Ectodermal cell (in vitro differentiated cells): Measurements from ENCODE around the gene NECAB2.

Source experiments
- H3K27ac ChIP-seq: 2 replicates; pipeline ENCODE4 v1.7.0; 2013; ENCODE audit warnings: mild to moderate bottlenecking, low read depth, low read length; ENCODE audit not compliant: insufficient read depth, poor library complexity, severe bottlenecking
- H3K27me3 ChIP-seq: 2 replicates; pipeline ENCODE4 v1.7.0; 2013; ENCODE audit warnings: mild to moderate bottlenecking, low read length; ENCODE audit not compliant: insufficient read depth, control insufficient read depth, poor library complexity, severe bottlenecking
- H3K36me3 ChIP-seq: one replicate; pipeline ENCODE4 v1.7.0; 2013; ENCODE audit warnings: low read length; ENCODE audit not compliant: control insufficient read depth, insufficient read depth
- H3K4me1 ChIP-seq: one replicate; pipeline ENCODE4 v1.7.0; 2013; ENCODE audit warnings: low read length; ENCODE audit not compliant: control insufficient read depth, insufficient read depth
- H3K4me3 ChIP-seq: 2 replicates; pipeline ENCODE4 v1.7.0; 2013; ENCODE audit warnings: low read depth, low read length, control low read depth; ENCODE audit not compliant: insufficient read depth
- H3K9me3 ChIP-seq: 2 replicates; pipeline ENCODE4 v1.7.0; 2013; ENCODE audit warnings: mild to moderate bottlenecking, low read length, moderate library complexity; ENCODE audit not compliant: control insufficient read depth
- WGBS, 2 experiments: methylation state at CpG; one replicate each; pipeline ENCODE4 v1.1.7; 2013; ENCODE audit warnings: missing lambda C conversion rate in 2 of 2; 5-methylcytosine and 5-hydroxymethylcytosine counted together

NECAB2 gene

GRCh38 chr16:83959656-83960434, 8.2 kb upstream of the NECAB2 start:
- H3K4me3 ChIP-seq = no peak overlapping the region
- H3K27me3 ChIP-seq = peaks cover 4% of the 10 kb centered on the region
- 93 to 95% methylated on average over 12 of the region's 12 CpGs for WGBS, 2 experiments
- H3K36me3 ChIP-seq = no peaks in the 10 kb centered on the region
- H3K27ac ChIP-seq = no peak overlapping the region
- H3K4me1 ChIP-seq = no peaks in the 10 kb centered on the region
- no peaks in the 10 kb centered on the region for H3K9me3 ChIP-seq

GRCh38 chr16:83960521-83961249, 7.4 kb upstream of the NECAB2 start:
- Histone ChIP-seq H3K27me3 (no peaks in the 10 kb centered on the region), H3K4me1 (no peaks in the 10 kb centered on the region), H3K27ac (no peak overlapping the region), H3K4me3 (no peak overlapping the region), H3K9me3 (no peaks in the 10 kb centered on the region), H3K36me3 (no peaks in the 10 kb centered on the region)
- 94 to 95% methylated on average over 29 of the region's 29 CpGs for WGBS, 2 experiments

GRCh38 chr16:83961591-83961990, 6.5 kb upstream of the NECAB2 start:
- Histone ChIP-seq H3K9me3 (no peaks in the 10 kb centered on the region), H3K27ac (no peak overlapping the region), H3K36me3 (no peaks in the 10 kb centered on the region), H3K4me3 (no peak overlapping the region), H3K4me1 (no peaks in the 10 kb centered on the region), H3K27me3 (no peaks in the 10 kb centered on the region)
- 92 to 96% methylated on average over 5 of the region's 5 CpGs for WGBS, 2 experiments

- H3K4me3 ChIP-seq = no peak overlapping the region
- no peaks in the 10 kb centered on the region for H3K9me3 ChIP-seq
- H3K27ac ChIP-seq = no peak overlapping the region
- no peaks in the 10 kb centered on the region for H3K27me3 ChIP-seq
- 89 to 90% methylated on average over 22 of the region's 22 CpGs for WGBS, 2 experiments
- no peaks in the 10 kb centered on the region for H3K4me1 ChIP-seq
- H3K36me3 ChIP-seq = no peaks in the 10 kb centered on the region
Observed at GRCh38 chr16:83963277-83964119, 4.5 kb upstream of the NECAB2 start.

GRCh38 chr16:83964684-83965443, 3.2 kb upstream of the NECAB2 start:
- no peaks in the 10 kb centered on the region for H3K36me3 ChIP-seq
- peaks cover 4% of the 10 kb centered on the region for H3K4me1 ChIP-seq
- H3K27me3 ChIP-seq = peaks cover 11% of the 10 kb centered on the region
- WGBS, 2 experiments = 93% methylated on average over 26 of the region's 26 CpGs
- no peak overlapping the region for H3K27ac ChIP-seq
- no peaks in the 10 kb centered on the region for H3K9me3 ChIP-seq
- H3K4me3 ChIP-seq = no peak overlapping the region

GRCh38 chr16:83965444-83966152, 2.4 kb upstream of the NECAB2 start:
- Histone ChIP-seq H3K9me3 (no peaks in the 10 kb centered on the region), H3K4me3 (no peak overlapping the region), H3K36me3 (no peaks in the 10 kb centered on the region), H3K27ac (no peak overlapping the region), H3K27me3 (peaks cover 11% of the 10 kb centered on the region), H3K4me1 (peaks cover 11% of the 10 kb centered on the region)
- 95 to 96% methylated on average over 36 of the region's 36 CpGs for WGBS, 2 experiments

- Histone ChIP-seq H3K27me3 (peaks cover 11% of the 10 kb centered on the region), H3K27ac (no peak overlapping the region), H3K4me3 (no peak overlapping the region), H3K4me1 (peaks cover 12% of the 10 kb centered on the region), H3K9me3 (no peaks in the 10 kb centered on the region), H3K36me3 (no peaks in the 10 kb centered on the region)
- WGBS, 2 experiments = 88% methylated on average over 13 of the region's 13 CpGs
Observed at GRCh38 chr16:83966153-83966696, 1.8 kb upstream of the NECAB2 start.

- H3K9me3 ChIP-seq = no peaks in the 10 kb centered on the region
- no peaks in the 10 kb centered on the region for H3K36me3 ChIP-seq
- H3K27ac ChIP-seq = no peak overlapping the region
- peaks cover 11% of the 10 kb centered on the region for H3K27me3 ChIP-seq
- H3K4me1 ChIP-seq = peaks cover 12% of the 10 kb centered on the region
- H3K4me3 ChIP-seq = no peak overlapping the region
- WGBS, 2 experiments = 89 to 97% methylated on average over 2 of the region's 2 CpGs
Observed at GRCh38 chr16:83967091-83967490, 953 bp upstream of the NECAB2 start.

GRCh38 chr16:83968306-83968851, 335 bp downstream of the NECAB2 start:
- Histone ChIP-seq H3K9me3 (no peaks in the 10 kb centered on the region), H3K27me3 (peaks cover 11% of the 10 kb centered on the region), H3K4me3 (peak overlapping the region; percentile 51), H3K36me3 (no peaks in the 10 kb centered on the region), H3K4me1 (peaks cover 12% of the 10 kb centered on the region), H3K27ac (no peak overlapping the region)
- 0 to 1% methylated on average over 87 of the region's 87 CpGs for WGBS, 2 experiments
